Thymus (tissue), 11 donors: ENCODE measurements around the gene GRAMD1B. TPM values are rescaled to one million over a fixed set of nuclear protein-coding genes. Genes with fewer than 3 reads are reported as not detected.

ENCODE experiments used
- DNase-seq, 9 donors: peaks; one replicate each; pipeline ENCODE4 v3.0.0-alpha.2; 2013; ENCODE audit warnings: low spot score in 9 of 9, low read depth in 6 of 9, missing footprints in 1 of 9
- H3K27ac ChIP-seq, 2 donors: one replicate each; pipeline ENCODE4 v1.5.1; 2013; ENCODE audit warnings: control low read depth in 1 of 2, low read depth in 1 of 2, low read length in 1 of 2, mild to moderate bottlenecking in 1 of 2, moderate library complexity in 1 of 2
- H3K27me3 ChIP-seq, 2 donors: one replicate each; pipeline ENCODE4 v1.5.1; 2013; ENCODE audit warnings: low read length in 1 of 2; ENCODE audit not compliant: control insufficient read depth in 2 of 2, insufficient read depth in 1 of 2
- H3K36me3 ChIP-seq, 2 donors: one replicate each; pipeline ENCODE4 v1.5.1; 2013; ENCODE audit warnings: low read length in 1 of 2, mild to moderate bottlenecking in 1 of 2, moderate library complexity in 1 of 2; ENCODE audit not compliant: control insufficient read depth in 2 of 2, insufficient read depth in 2 of 2
- H3K4me1 ChIP-seq, 2 donors: one replicate each; pipeline ENCODE4 v1.5.1; 2013; ENCODE audit warnings: low read length in 2 of 2; ENCODE audit not compliant: control insufficient read depth in 2 of 2, insufficient read depth in 2 of 2
- H3K4me3 ChIP-seq, 2 donors: one replicate each; pipeline ENCODE4 v1.5.1; 2013; ENCODE audit warnings: low read length in 2 of 2, control low read depth in 1 of 2, mild to moderate bottlenecking in 1 of 2
- H3K9me3 ChIP-seq, 2 donors: one replicate each; pipeline ENCODE4 v1.5.1; 2013; ENCODE audit warnings: low read length in 1 of 2, mild to moderate bottlenecking in 1 of 2; ENCODE audit not compliant: control insufficient read depth in 2 of 2, insufficient read depth in 1 of 2
- WGBS: extraction: QIAGEN DNeasy Blood & Tissue Kit; methylation state at CpG from one replicate; pipeline ENCODE4 v1.1.7; 2013; 5-methylcytosine and 5-hydroxymethylcytosine counted together
- polyA plus RNA-seq: library from polyadenylated mRNA; stranded (reverse); fragments of 200-250 nt; gene quantifications from one replicate; pipeline ENCODE4 v1.2.3, GENCODE V29; 2013
- total RNA-seq: library from RNA; stranded (reverse); fragments of 120-200 nt; gene quantifications from one replicate; pipeline ENCODE4 v1.2.4, GENCODE V29; 2013
- donor health status: healthy.

The GRAMD1B gene
- total and polyA plus RNA-seq, 2 donors, result 4.8 to 15.6 TPM

GRCh38 chr11:123578778-123579481 lies 148.9 kb downstream of the GRAMD1B start:
- Histone ChIP-seq H3K9me3 (no peaks in the 10 kb centered on the region), H3K4me1 (peaks cover 3 to 16% of the 10 kb centered on the region in 2 donors), H3K36me3 (peaks cover 0 to 18% of the 10 kb centered on the region in 2 donors), H3K4me3 (no peak overlapping the region), H3K27me3 (no peaks in the 10 kb centered on the region), H3K27ac (no peak overlapping the region)
- 96% methylated on average over 15 of the region's 15 CpGs for WGBS
- no peak for DNase-seq

GRCh38 chr11:123579482-123579812 lies 149.4 kb downstream of the GRAMD1B start:
- H3K27me3 ChIP-seq, result no peaks in the 10 kb centered on the region
- H3K9me3 ChIP-seq, result no peaks in the 10 kb centered on the region
- no peak overlapping the region for H3K4me3 ChIP-seq
- H3K36me3 ChIP-seq, result peaks cover 0 to 18% of the 10 kb centered on the region in 2 donors
- 89% methylated on average over 5 of the region's 5 CpGs for WGBS
- no peak overlapping the region for H3K27ac ChIP-seq
- H3K4me1 ChIP-seq, result peaks cover 3 to 16% of the 10 kb centered on the region in 2 donors
- no peak for DNase-seq

GRCh38 chr11:123580137-123580536 lies 150.1 kb downstream of the GRAMD1B start:
- Histone ChIP-seq H3K4me1 (peaks cover 3 to 22% of the 10 kb centered on the region in 2 donors), H3K36me3 (peaks cover 0 to 18% of the 10 kb centered on the region in 2 donors), H3K27ac (no peak overlapping the region), H3K27me3 (no peaks in the 10 kb centered on the region), H3K4me3 (no peak overlapping the region), H3K9me3 (no peaks in the 10 kb centered on the region)
- 97% methylated on average over 6 of the region's 6 CpGs for WGBS
- no peak for DNase-seq

GRCh38 chr11:123580557-123581275 lies 150.6 kb downstream of the GRAMD1B start:
- Histone ChIP-seq H3K4me3 (no peak overlapping the region), H3K27me3 (no peaks in the 10 kb centered on the region), H3K36me3 (peaks cover 0 to 18% of the 10 kb centered on the region in 2 donors), H3K27ac (no peak overlapping the region), H3K9me3 (no peaks in the 10 kb centered on the region), H3K4me1 (peaks cover 3 to 28% of the 10 kb centered on the region in 2 donors)
- DNase-seq, result peak; percentile 24 to 83 (median 61)
- WGBS, result 20% methylated on average over 25 of the region's 25 CpGs

- H3K36me3 ChIP-seq, result peaks cover 0 to 20% of the 10 kb centered on the region in 2 donors
- peaks cover 3 to 34% of the 10 kb centered on the region in 2 donors for H3K4me1 ChIP-seq
- no peak overlapping the region for H3K27ac ChIP-seq
- DNase-seq, result no peak
- no peaks in the 10 kb centered on the region for H3K9me3 ChIP-seq
- no peaks in the 10 kb centered on the region for H3K27me3 ChIP-seq
- H3K4me3 ChIP-seq, result no peak overlapping the region
- WGBS, result 95% methylated on average over 22 of the region's 22 CpGs
Measured at GRCh38 chr11:123581651-123582399, 151.8 kb downstream of the GRAMD1B start.

- Histone ChIP-seq H3K4me3 (no peak overlapping the region), H3K27ac (no peak overlapping the region), H3K9me3 (no peaks in the 10 kb centered on the region), H3K4me1 (peaks cover 3 to 36% of the 10 kb centered on the region in 2 donors), H3K27me3 (no peaks in the 10 kb centered on the region), H3K36me3 (peaks cover 0 to 25% of the 10 kb centered on the region in 2 donors)
- 96% methylated on average over 12 of the region's 12 CpGs for WGBS
- DNase-seq, result no peak
Measured at GRCh38 chr11:123582992-123583504, 153.0 kb downstream of the GRAMD1B start.

- Histone ChIP-seq H3K27me3 (no peaks in the 10 kb centered on the region), H3K27ac (no peak overlapping the region), H3K36me3 (peaks cover 0 to 28% of the 10 kb centered on the region in 2 donors), H3K9me3 (no peaks in the 10 kb centered on the region), H3K4me3 (no peak overlapping the region), H3K4me1 (peaks cover 3 to 36% of the 10 kb centered on the region in 2 donors)
- no peak for DNase-seq
- 97% methylated on average over 4 of the region's 4 CpGs for WGBS
Measured at GRCh38 chr11:123584186-123584585, 154.1 kb downstream of the GRAMD1B start.

GRCh38 chr11:123584737-123585136 lies 154.7 kb downstream of the GRAMD1B start:
- WGBS, result 91% methylated on average over 7 of the region's 7 CpGs
- Histone ChIP-seq H3K4me1 (peaks cover 3 to 36% of the 10 kb centered on the region in 2 donors), H3K9me3 (no peaks in the 10 kb centered on the region), H3K27ac (no peak overlapping the region), H3K4me3 (no peak overlapping the region), H3K27me3 (no peaks in the 10 kb centered on the region), H3K36me3 (peaks cover 0 to 26% of the 10 kb centered on the region in 2 donors)
- DNase-seq, result no peak
